ENCODE data around the gene MACROH2A2. TPM values are rescaled to one million over a fixed set of nuclear protein-coding genes. Genes with fewer than 3 reads are reported as not detected.
"Not testable (repeated sequence)": the region's sequence is repeated elsewhere in the genome, so short reads cannot be mapped to it uniquely, and the experiment has no call there.

Gene MACROH2A2
- polyA plus RNA-seq, 3 donors, result 77.3 to 95.7 (median 95.0) TPM

DNA sequence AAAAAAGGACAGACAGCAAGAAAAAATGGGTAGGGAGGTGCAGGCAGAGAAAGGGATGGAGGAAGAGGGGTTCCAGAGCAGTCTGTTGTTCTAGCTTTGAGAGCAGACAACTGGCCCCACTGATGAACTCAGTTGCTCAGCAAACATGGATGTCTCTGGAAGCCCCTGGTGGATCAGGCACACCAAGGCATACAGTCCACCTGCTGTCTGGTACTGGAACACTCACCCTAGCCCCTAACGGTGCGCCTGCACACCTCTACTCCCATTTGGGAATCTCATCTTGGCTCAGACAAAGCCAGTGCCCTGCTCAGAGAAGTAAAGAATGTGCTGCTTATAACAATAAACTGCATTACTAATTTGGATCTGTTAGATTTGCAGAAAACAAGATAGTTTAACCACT lies 7.7 kb downstream of the MACROH2A2 start:
- DNase-seq, result no peak

DNA sequence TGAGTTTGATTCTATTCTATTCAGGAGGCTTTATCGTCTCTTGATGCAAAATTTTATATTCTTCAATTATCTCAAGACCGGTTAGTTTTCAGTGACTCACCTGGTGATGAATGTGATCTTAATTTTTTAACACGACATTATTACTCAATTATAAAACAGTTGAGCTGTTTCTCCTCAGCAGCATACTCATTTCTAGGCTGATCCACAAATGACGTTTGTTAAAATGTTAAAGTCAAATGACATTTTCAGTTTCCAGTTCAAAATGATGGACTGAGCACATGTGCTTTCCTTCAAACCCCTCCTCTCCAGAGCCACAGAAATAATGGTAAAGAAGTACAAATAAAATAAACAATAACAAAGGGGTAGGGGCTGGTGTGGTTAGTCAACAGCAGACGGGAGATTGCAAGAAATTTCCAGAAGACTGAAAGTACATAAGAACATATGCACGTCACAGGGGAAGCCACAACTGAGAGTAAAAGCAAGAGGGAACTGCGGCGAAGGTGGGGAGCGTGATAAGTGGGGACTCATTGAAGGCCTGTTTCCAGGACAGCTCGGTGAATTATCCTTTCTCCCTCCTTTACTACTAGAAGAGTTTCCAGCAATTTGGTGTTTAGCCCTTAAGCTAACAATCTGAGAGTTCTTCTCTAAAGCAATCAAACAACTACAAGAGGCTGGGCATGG lies 10.9 kb downstream of the MACROH2A2 start:
- DNase-seq, result no peak

DNA sequence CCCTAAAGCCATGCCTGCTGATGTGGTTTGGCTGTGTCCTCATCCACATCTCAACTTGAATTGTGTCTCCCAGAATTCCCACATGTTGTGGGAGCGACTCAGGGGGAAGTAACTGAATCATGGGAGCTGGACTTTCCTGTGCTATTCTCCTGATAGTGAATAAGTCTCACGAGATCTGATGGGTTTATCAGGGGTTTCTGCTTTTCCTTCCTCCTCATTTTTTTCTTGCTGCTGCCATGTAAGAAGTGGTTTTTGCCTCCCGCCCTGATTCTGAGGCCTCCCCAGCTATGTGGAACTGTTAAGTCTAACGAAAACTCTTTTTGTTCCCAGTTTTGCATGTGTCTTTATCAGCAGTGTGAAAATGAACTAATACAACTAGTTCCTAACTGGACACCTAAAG lies 11.8 kb downstream of the MACROH2A2 start:
- no peak for DNase-seq

DNA sequence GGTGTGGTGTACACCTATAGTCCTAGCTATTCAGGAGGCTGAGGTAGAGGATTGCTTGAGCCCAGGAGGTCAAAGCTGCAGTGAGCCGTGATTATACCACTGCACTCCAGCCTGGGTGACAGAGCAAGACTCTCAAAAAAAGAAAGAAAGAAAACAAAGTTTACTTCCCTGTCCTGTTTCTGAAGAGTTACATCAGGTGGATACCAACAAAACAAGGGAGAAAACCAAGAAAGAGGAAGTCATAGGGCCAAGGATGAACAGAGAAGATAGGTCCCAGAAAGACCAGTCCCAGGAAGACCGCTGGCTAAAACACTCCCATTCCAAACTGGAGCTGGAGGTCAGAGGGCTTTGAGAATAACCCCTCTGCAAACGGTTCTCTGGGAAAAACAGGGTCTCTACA lies 13.5 kb downstream of the MACROH2A2 start:
- DNase-seq, result no peak

DNA sequence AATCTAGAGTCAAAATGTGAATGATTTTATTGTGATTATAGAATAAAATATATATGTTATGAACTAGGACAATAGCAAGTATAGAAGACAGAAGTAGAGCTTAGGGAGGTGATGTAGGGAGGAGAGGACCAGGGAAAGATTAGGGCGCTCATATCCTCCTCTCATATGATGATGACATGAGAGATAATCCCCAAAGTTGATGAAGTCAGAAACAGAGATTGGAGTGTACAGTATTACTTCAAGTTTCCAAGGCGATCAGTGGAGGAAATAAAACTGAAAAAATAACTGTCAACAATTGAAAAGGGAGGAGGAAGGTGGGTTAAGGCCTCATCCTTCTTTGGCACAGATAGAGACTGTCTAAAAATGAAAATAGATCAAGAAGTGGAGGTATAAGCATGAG lies 14.9 kb downstream of the MACROH2A2 start:
- no peak for DNase-seq

DNA sequence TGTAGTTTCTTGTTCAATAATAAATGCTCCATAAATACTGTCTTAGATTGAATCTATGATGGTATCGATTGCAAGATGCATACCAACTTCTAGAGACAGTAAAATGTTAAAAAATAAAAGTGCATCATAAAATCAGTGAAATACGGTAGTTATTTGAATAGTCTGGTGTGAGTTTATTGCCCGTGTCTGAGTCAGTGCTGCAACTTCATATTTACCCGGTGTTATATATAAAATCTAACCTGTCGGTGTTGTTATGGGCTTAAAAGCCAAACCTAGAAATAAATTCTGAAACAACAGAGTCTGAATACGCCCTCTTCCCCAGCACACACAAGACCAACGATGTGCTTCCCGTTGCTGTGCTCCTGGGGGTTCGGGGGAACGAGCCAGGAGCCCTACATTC lies 16.3 kb downstream of the MACROH2A2 start:
- DNase-seq, result no peak

DNA sequence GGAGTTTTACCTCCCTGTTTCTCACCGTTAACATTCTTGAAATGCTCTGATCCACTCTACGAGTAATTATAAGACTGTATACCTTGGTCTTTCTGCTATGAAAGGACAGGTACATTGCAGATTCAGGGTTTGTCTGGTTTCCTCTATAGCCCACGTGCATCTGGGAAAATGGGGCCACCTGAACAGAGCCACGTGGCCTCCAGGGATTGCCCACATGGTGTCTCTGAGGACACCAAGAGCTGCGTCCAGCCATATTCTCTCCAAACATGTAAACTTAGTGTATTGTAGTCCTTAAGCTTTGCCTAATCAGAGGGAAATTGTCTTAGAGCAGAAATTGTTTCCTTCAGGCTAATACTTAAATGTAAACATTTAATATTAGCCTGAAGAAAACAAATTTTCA lies 16.7 kb downstream of the MACROH2A2 start:
- no peak for DNase-seq

DNA sequence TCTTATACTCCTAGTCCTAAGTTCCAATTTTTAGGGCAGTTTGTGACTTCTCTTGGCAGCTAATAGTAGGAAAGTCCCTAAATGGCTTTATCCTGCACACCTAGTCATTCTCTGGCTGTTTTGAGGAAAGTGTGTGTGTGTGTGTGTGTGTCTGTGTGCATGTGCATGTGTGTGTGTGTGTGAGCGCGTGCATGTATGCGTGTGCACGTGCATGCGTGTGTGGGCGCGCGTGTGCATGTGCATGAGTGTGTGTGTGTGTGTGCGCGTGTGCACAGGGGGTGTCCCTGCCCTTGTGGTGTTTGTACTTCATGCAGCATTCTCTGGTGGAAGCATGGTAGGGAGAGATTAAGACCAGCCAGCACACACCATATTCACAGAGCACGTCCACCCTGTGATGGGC lies 18.2 kb downstream of the MACROH2A2 start:
- no peak for DNase-seq

DNA sequence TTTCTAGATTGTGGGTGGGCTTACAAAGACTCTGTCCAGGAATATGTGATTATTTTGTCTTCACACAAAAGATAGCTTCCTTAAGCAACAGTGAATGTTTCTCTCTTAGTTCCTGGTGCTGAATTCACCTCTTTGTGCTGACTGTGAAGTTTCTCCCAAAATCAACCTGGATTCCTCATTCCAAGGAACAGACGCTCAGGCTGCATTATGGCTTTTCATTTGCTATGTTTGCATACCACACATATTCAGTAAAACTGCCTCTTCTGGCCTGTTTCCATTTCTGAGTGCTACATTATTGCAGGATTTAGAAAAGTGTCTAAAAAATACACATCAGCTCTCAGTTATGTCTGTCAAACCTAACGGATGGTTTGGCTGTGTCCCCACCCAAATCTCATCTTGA lies 21.5 kb downstream of the MACROH2A2 start:
- DNase-seq, result no peak

DNA sequence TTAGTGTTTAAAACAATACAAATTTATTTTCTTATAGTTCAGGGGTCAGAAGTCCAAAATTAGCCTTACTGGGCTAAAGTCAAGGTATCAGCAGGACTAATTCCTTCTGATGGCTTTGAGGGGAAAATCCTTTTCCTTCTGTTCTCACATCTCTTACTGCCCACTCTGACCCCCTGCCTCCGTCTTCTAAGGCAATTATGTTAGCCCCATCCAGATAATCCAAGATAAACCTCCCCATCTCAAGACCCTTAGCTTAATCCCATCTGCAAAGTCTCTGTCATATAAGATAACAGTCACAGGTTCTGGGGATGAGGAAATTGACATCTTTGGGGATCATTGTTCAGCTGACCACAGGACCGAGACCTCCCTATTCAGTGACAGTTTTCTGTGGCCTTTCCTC lies 22.3 kb downstream of the MACROH2A2 start:
- DNase-seq, result no peak

DNA sequence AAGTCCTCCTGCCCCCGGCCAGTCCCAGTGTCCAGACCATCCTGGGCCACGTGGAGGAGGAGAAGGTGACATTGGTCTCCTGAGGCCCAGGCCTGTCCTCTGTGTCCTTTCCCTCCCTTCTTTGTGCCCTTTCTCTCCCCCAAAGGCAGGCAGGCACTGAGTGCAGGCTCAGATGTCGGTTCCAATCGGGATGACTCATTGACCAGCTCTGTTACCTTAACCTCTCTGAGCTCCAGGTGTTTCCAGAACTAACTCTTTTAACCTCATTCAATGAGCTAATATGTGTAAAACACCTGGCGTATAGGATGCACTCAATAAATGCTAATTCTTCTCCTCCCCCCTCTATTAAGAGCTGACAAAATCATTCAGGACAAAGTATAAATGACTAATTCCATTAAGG lies 25.7 kb downstream of the MACROH2A2 start:
- DNase-seq, result no peak

DNA sequence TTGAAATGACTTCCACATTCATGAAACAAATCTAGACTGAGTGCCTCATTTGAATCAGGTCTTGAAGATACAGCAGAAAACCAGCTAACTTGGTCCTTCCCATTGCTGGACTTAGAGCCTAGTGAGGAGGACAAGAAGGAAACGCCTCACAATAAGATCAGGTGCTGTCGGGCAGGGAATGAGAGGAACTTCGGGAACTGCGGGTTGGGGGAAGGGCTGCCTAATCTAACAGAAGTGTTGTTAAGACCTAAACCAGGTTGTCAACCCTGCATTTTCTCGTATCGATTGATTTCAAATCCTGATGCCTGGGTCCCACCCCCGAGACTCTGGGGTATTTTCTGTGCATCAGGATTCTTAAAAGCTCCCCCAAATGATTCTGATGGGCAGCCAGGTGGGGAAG lies 26.3 kb downstream of the MACROH2A2 start:
- DNase-seq, result no peak

DNA sequence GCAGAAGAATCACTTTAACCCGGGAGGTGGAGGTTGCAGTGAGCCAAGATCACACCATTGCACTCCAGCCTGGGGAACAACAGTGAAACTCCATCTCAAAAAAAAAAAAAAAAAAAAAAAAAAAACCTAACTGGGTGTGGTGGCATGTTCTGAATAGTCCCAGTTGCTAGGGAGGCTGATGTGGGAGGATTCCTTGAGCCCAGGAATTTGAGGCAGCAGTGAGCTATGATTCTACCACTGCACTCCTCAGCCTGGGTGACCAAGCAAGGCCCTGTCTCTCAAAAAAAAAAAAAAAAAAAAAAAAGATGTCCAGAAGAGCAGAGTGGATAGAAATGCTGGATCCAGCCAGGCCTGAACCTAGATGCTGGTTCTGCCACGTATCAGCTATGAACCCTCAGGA lies 28.1 kb downstream of the MACROH2A2 start:
- DNase-seq, result not testable (repeated sequence)

DNA sequence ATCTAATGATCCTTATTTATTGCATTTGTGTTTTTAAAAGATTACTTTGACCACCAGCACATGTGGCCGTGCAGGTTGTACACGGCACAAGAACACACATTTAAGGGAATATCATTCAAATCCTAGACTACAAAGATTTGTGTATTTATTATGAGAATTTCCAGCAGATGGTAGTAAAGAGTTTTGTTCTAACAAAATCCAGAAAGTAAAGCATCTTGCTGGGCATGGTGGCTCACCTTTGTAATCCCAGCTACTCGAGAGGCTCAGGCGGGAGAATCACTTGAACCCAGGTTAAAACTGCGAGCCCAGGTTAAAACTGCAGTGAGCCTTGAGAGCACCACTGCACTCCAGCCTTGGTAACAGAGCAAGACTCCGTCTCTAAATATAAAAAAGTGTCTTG lies 31.5 kb downstream of the MACROH2A2 start:
- no peak for DNase-seq

DNA sequence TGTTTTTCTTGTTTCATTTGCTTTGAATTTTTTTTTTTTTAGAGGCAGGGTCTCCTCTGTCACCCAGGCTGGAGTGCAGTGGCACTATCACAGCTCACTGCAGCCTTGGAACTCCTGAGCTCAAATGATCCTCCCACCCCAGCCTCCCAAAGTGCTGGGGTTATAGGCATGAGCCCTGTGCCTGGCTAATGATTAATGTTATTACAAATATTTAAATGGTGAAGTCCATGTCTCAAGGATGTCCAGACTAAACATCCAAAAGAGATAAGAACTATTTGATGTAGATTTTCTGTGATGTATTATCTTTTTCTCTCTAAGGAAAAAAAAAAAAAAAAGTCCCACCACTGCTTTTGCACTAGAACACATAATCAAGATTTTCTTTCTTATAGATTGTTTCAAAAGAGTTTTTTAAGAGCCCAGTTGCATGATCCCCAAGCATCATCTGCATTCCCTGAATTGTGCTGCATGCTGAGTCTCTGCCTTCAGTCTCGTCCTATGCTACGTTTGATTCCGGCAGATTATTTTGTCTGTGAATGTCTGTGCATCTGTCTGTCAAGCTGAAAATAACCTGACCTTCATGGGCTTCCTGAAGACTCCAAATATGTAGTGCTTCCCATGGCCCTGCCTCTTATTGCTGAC lies 33.4 kb downstream of the MACROH2A2 start:
- no peak for DNase-seq

DNA sequence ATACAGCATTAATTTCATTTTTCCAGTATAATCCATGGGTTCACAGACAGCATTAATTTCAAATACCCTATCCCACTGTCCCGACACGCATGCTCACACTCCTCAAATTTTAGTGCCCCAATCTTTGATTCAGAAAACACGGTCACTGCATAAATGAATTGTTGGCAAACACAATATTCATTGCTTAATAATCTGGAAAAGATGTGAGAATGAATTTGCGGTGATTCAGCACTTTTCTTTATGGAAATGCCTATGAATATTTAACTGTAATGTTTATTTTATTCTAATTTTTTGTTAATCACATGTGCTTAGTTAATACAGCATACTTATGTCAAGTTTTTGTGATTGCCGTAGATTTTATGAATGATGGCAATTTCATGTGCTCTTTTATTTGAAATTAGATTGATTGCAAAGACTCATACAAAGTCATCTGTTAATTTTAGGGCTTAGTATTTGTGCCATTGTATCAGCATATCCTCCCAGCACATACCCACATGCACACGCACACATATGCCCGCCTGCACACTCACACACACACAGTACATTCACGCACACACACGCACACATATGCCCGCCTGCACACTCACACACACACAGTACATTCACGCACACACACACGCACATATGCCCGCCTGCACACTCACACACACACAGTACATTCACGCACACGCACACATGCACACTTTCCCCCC lies 35.1 kb downstream of the MACROH2A2 start:
- no peak for DNase-seq

DNA sequence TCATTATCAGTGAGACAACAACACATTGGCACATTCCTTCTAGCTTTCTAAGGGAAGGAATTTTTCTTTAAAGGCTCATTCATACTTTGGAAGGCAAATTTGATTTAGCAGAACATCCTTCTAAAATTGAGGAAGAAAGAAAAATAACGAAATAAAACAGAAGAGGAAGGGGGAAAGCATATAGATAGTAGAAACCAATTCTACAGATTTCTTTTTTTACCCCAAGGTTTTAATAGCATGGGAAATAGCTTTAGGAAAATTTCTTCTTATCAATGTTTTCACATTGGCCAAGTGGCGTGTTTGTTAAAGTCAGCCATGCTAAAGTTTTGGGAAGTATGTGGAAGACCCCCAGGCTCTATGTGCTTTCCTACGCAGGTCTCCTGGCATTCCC lies 35.7 kb downstream of the MACROH2A2 start:
- no peak for DNase-seq

DNA sequence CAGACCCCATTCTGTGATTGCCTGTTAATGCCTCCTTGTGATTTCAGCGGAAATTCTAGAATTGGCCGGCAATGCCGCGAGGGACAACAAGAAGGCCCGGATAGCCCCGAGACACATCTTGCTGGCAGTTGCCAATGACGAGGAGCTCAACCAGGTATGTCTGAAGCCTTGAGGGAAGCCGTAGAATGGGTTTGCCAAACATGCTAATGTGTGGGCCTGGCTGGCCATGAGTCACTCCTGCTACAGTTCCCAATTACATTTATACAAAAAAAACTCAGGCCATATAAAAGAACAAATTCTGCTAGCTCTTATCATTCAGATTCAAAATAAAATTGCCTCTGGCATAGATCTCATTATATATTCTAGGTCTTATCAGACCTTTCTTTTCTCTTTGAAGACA lies 37.4 kb downstream of the MACROH2A2 start:
- DNase-seq, result no peak

DNA sequence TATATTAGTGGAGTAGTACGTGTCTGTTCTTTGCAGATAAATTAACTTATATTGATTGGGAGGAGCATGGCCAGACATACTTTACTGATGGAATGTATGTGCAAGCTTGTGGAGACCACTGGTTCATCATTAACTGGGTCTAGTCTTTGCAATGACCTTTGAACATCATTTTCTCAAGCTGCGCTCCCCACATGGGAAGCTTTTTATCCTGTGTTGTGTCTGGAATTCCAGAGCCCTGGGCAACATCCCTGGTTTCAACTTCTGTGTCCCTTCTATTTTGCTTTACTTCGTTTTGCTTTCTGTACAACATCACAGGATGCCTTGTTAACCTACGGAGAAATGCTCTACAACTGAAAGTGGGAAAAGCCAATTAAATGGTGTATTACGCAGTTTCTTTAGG lies 38.3 kb downstream of the MACROH2A2 start:
- peak; percentile 20 for DNase-seq

DNA sequence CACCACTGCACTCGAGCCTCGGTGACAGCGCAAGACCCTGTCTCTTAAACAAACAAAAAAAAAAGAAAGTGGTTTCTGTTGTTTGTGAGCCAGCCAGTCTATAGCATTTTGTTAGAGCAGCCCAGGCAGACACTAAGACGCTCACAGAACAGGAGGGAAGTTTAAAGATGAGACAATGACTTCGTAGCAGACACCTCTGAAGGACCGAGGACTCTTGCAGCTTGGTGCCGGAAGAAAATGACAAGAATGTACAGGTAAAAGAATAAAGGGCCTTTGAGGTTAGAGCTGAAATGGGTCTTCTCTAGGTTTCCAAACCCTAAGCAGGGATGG lies 39.7 kb downstream of the MACROH2A2 start:
- DNase-seq, result no peak

DNA sequence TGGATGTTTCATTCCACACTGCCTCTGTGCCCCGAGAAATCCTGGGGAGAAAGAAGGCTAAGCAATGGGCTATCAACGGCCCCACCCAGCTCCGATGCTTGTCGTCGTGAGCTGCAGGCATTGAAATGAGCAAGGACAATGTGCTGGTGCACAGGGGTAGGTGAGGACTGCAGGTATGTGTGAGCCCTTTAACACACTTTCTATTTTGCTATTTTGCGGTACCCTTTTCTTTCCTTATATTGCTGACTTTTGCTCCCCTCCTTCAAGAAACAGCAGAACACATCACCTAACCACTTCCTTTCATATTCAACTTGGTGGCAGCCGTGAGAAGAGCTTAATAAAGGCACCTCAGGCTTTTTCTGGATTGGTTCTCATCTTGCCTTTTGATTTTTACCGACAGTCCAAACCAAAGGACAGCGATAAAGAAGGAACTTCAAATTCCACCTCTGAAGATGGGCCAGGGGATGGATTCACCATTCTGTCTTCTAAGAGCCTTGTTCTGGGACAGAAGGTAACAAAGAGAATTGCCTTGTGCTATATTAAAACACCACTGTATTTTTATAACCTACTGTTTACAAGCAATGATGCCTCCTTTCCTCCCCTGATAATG lies 40.8 kb downstream of the MACROH2A2 start:
- DNase-seq, result no peak

DNA sequence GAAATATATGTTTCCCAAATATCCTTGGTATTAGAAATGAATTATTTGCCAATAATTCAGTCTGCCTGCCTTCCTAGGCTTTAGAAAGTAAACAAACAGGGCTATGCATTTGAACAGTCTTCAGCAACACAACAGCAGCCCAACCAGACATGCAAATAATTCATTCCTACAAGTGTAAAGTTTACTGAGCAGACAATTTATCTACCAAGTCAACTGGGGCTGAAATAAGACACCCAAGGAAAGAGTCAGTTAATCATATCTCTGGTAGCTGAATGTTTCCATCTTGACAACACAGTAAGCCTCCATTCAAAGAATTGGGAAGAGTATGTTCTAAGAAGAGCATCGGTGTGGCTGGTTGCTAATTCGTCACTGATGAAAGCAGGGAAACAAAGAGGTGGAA lies 41.6 kb downstream of the MACROH2A2 start:
- DNase-seq, result no peak

DNA sequence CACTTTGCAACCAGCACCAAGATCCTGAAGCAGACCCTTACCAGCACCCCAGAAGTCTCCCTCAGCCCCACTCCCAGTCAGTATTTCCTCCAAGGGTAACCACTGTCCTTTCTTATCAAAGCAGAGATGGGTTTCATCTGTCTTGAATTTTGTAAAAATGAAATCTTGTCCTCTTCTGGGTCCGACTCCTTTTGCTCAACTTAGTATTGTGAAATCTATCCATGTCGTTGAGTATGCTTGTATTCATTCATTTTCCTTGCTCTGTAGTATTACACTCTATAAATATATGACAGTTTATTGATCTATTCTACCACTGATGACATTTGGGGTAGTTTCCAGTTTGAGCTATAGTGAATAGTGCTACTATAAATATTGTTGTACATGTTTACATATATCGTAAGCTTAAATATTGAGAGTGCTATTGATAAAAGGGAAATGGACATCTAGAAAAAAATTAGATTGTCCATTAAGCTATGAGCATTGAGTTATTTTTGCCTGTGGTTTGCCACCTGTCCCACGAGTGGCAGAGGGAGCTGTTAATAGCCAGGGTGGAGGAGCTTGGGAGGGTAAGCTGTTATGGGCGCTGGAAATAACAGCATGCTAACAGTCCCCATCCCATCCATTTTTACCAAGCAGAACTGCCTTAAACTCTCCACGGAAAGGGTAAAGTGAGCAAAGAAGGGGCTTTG lies 43.5 kb downstream of the MACROH2A2 start:
- DNase-seq, result no peak

All from renal pelvis (tissue), 4 donors.